Measurements from ENCODE around the gene GALNTL6. TPM values are rescaled to one million over a fixed set of nuclear protein-coding genes. Genes with fewer than 3 reads are reported as not detected.

GALNTL6 gene
- total RNA-seq, 1 donor from 2014 or later, result 1.7 TPM

DNA sequence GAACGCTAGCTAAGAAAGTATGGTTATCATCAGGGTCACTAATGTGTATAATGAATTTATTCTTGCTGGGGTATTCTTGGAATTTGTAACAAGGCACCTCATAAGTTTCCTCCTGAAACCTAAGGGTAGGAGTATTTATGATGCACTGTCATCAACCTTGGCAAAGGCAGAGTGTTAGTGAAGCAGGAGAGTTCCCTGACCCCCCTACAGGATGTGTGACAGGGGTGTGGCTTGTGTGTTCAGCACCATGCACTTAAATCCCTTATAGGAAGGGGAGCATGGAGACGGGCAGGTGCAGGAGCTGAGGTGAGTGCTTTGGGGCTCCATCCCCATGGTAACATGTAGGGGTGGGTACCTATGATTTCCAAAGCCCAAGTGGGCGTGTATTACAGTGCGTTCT, 237.7 kb downstream of the GALNTL6 start:
- Mint-ChIP-seq H3K4me3 (no peak overlapping the region), H3K4me1 (ENCODE audit: unreplicated experiment) (peaks cover 12% of the 10 kb centered on the region), H3K36me3 (no peaks in the 10 kb centered on the region), H3K27me3 (no peaks in the 10 kb centered on the region), H3K9me3 (peaks cover 3% of the 10 kb centered on the region), H3K27ac (no peak overlapping the region)
- DNase-seq (ENCODE audit: extremely low spot score, unreplicated experiment), result no peak
- TF ChIP-seq CTCF (conservative IDR thresholded peaks at IDR 0.05), result no peak

DNA sequence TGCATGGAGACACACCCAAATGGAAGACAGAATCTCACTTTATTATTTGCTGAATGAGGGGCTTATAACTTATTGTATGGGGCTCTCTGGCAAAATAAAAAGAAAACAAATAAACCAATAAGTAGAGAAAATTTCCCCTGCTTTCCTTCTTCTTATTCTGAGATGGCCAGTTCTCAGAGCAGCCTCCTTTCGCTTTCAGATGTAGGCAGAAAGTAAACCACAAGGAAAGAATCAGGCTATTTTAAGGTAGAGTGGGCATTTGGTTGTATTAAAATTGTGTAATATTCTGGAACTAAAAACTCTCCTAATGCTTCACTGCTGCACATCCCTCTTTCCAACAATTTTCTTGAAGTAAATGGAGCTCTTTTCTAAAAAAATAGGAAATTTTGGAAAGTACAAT, 241.8 kb downstream of the GALNTL6 start:
- Mint-ChIP-seq H3K27ac (no peak overlapping the region), H3K9me3 (peaks cover 3% of the 10 kb centered on the region), H3K4me3 (no peak overlapping the region), H3K36me3 (no peaks in the 10 kb centered on the region), H3K4me1 (ENCODE audit: unreplicated experiment) (no peaks in the 10 kb centered on the region), H3K27me3 (no peaks in the 10 kb centered on the region)
- TF ChIP-seq CTCF (conservative IDR thresholded peaks at IDR 0.05), result no peak
- DNase-seq (ENCODE audit: extremely low spot score, unreplicated experiment), result no peak

GRCh38 chr4:172055498-172055897, 242.3 kb downstream of the GALNTL6 start:
- Mint-ChIP-seq H3K27ac (no peak overlapping the region), H3K36me3 (no peaks in the 10 kb centered on the region), H3K4me3 (no peak overlapping the region), H3K27me3 (no peaks in the 10 kb centered on the region), H3K9me3 (peaks cover 3% of the 10 kb centered on the region), H3K4me1 (ENCODE audit: unreplicated experiment) (no peaks in the 10 kb centered on the region)
- TF ChIP-seq CTCF (conservative IDR thresholded peaks at IDR 0.05), result no peak
- DNase-seq (ENCODE audit: extremely low spot score, unreplicated experiment), result no peak

DNA sequence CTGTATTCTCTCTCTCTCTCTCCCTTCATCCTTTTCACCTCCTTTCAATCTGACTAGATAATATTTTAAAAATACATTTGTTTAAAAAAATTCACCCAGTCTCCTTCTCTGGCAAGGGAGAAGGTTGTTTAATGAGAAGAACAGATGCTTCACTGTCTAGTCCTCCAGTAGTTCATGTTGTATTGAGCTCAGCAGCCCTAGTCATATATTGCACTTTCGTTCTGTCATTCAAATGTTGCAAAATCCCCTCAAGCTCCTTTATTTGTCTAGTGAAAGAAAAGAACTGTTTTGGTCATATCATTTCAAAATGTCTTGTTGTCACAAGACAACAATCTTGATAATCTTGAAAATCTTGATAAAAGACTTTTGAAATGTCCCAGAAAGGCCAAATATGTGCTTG, 248.0 kb downstream of the GALNTL6 start:
- H3K4me3 Mint-ChIP-seq, result no peak overlapping the region
- H3K36me3 Mint-ChIP-seq, result no peaks in the 10 kb centered on the region
- no peak overlapping the region for H3K27ac Mint-ChIP-seq
- no peaks in the 10 kb centered on the region for H3K9me3 Mint-ChIP-seq
- DNase-seq (ENCODE audit: extremely low spot score, unreplicated experiment), result no peak
- no peaks in the 10 kb centered on the region for H3K4me1 Mint-ChIP-seq (ENCODE audit: unreplicated experiment)
- no peaks in the 10 kb centered on the region for H3K27me3 Mint-ChIP-seq
- TF ChIP-seq CTCF (conservative IDR thresholded peaks at IDR 0.05), result no peak

DNA sequence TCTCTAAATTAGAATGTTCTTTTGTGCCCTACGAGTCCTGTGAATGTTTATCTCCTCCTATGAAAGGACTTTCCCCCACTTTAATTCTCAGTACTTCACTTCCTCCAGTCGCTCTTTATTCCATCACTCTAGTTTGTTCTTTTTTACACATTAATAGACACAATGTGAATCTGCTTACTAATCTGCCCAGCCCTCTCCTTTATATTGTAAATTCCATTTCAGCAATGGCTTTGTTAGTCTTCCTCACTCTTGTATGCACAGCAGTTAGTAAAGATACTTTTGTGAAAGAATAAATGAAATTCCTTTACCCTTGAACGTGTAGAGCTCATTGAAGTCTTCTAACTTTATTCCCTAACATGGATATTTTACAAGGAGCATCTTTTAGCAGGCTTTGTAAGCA, 255.3 kb downstream of the GALNTL6 start:
- Mint-ChIP-seq H3K36me3 (no peaks in the 10 kb centered on the region), H3K9me3 (no peaks in the 10 kb centered on the region), H3K4me3 (no peak overlapping the region), H3K27ac (no peak overlapping the region), H3K27me3 (no peaks in the 10 kb centered on the region), H3K4me1 (ENCODE audit: unreplicated experiment) (no peaks in the 10 kb centered on the region)
- DNase-seq (ENCODE audit: extremely low spot score, unreplicated experiment), result no peak
- TF ChIP-seq CTCF (conservative IDR thresholded peaks at IDR 0.05), result no peak

DNA sequence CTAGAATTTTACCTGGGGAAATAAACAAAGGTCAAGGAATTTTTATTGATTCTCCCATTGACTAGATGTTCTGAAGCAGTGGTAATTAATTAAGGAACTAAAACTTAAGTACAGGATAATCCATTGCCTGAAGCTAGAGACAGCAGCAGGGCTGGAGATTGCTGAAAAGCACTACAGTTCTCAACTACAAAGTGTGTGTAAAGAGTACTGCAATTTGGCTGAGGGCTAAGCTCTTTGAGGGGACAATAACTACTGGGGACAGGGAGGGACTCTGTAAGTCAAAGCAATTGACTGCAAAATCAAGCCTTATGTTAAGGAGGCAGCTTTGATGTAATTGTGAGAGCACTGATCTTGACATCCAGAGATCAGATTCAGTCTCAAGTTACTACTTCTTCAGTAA, 260.4 kb downstream of the GALNTL6 start:
- TF ChIP-seq CTCF (conservative IDR thresholded peaks at IDR 0.05), result no peak
- DNase-seq (ENCODE audit: extremely low spot score, unreplicated experiment), result no peak
- Mint-ChIP-seq H3K4me1 (ENCODE audit: unreplicated experiment) (no peaks in the 10 kb centered on the region), H3K9me3 (no peaks in the 10 kb centered on the region), H3K4me3 (no peak overlapping the region), H3K27me3 (no peaks in the 10 kb centered on the region), H3K27ac (no peak overlapping the region), H3K36me3 (no peaks in the 10 kb centered on the region)
